Stimulated activated CD8-positive, alpha-beta memory T cell treated with anti-CD3 and anti-CD28 coated beads, Interleukin-15, amount 100 ng/mL, for 1 hour (primary cell): ENCODE data around the gene ELMO1.

Source experiments
- DNase-seq: peaks from one replicate; pipeline ENCODE4 v3.0.0-alpha.2; 2020; ENCODE audit warnings: low read depth

ELMO1 gene

GRCh38 chr7:37096341-37096740, 352.3 kb downstream of the ELMO1 start:
- DNase-seq = no peak

GRCh38 chr7:37095122-37095521, 353.5 kb downstream of the ELMO1 start:
- DNase-seq = no peak

GRCh38 chr7:37093257-37093656, 355.4 kb downstream of the ELMO1 start:
- no peak for DNase-seq

- DNase-seq = no peak
Measured at GRCh38 chr7:37092548-37092947, 356.1 kb downstream of the ELMO1 start.

GRCh38 chr7:37089972-37090371, 358.7 kb downstream of the ELMO1 start:
- DNase-seq = no peak

- no peak for DNase-seq
Measured at GRCh38 chr7:37085600-37085999, 363.1 kb downstream of the ELMO1 start.

GRCh38 chr7:37084303-37084702, 364.4 kb downstream of the ELMO1 start:
- DNase-seq = no peak

- DNase-seq = no peak
Measured at GRCh38 chr7:37083311-37084096, 365.2 kb downstream of the ELMO1 start.

GRCh38 chr7:37081436-37081835, 367.2 kb downstream of the ELMO1 start:
- DNase-seq = no peak

- DNase-seq = no peak
Measured at GRCh38 chr7:37079420-37079819, 369.2 kb downstream of the ELMO1 start.

GRCh38 chr7:37076668-37077067, 372.0 kb downstream of the ELMO1 start:
- no peak for DNase-seq

GRCh38 chr7:37074370-37074769, 374.3 kb downstream of the ELMO1 start:
- DNase-seq = no peak

- DNase-seq = no peak
Measured at GRCh38 chr7:37071124-37071523, 377.5 kb downstream of the ELMO1 start.

- no peak for DNase-seq
Measured at GRCh38 chr7:37070471-37070870, 378.2 kb downstream of the ELMO1 start.

- DNase-seq = no peak
Measured at GRCh38 chr7:37070031-37070430, 378.6 kb downstream of the ELMO1 start.

GRCh38 chr7:37069336-37069735, 379.3 kb downstream of the ELMO1 start:
- DNase-seq = no peak

GRCh38 chr7:37068902-37069301, 379.8 kb downstream of the ELMO1 start:
- DNase-seq = no peak

- no peak for DNase-seq
Measured at GRCh38 chr7:37068038-37068437, 380.6 kb downstream of the ELMO1 start.

GRCh38 chr7:37065779-37066271, 382.8 kb downstream of the ELMO1 start:
- no peak for DNase-seq

- DNase-seq = no peak
Measured at GRCh38 chr7:37062560-37062859, 386.2 kb downstream of the ELMO1 start.

- no peak for DNase-seq
Measured at GRCh38 chr7:37061849-37062559, 386.7 kb downstream of the ELMO1 start.

GRCh38 chr7:37056234-37056912, 392.3 kb downstream of the ELMO1 start:
- no peak for DNase-seq

GRCh38 chr7:37054624-37055241, 393.9 kb downstream of the ELMO1 start:
- no peak for DNase-seq
